HEK293 (cell line): ENCODE data around the gene TMCO5A.

Source experiments
- CTCF ChIA-PET: fragments of 350-600 bp; formaldehyde crosslinking; extraction: SDS; loops from one replicate; lab custom pipeline; 2021; ENCODE audit warnings: antibody characterized with exemption; lab: Yijun Ruan, JAX
- POLR2A ChIA-PET: fragments of 300-600 bp; formaldehyde crosslinking; extraction: SDS; loops from one replicate; lab custom pipeline; 2020; ENCODE audit warnings: antibody characterized with exemption, inconsistent platforms; lab: Yijun Ruan, JAX
- H3K27ac ChIP-seq: fragments of 200-500 bp; sonication (Bioruptor generic); 2 replicates; pipeline ENCODE4 v1.5.1; 2014; ENCODE audit warnings: low read depth, low read length, control low read depth, inconsistent platforms; ENCODE audit errors: extremely low read depth
- H3K36me3 ChIP-seq, 2 experiments: fragments of 200-500 bp in 1 of 2; sonication (Bioruptor generic) in 1 of 2; 1 replicate in 1 of 2; 2 replicates in 1 of 2; pipeline ENCODE4 v1.5.1; 2014 to 2017; ENCODE audit warnings: inconsistent platforms in 2 of 2, low read length in 2 of 2; ENCODE audit not compliant: control insufficient read depth in 2 of 2, insufficient read depth in 1 of 2
- H3K4me1 ChIP-seq: fragments of 200-500 bp; sonication (Bioruptor generic); 2 replicates; pipeline ENCODE4 v1.5.1; 2014; ENCODE audit warnings: mild to moderate bottlenecking, low read length, inconsistent platforms; ENCODE audit not compliant: control insufficient read depth, insufficient read depth
- H3K4me3 ChIP-seq: 2 replicates; pipeline ENCODE4 v1.5.1; 2011; ENCODE audit warnings: low read depth, mild to moderate bottlenecking, control low read depth, low read length, moderate library complexity
- H3K9me3 ChIP-seq: fragments of 200-500 bp; sonication (Bioruptor generic); 2 replicates; pipeline ENCODE4 v1.5.1; 2014; ENCODE audit warnings: low read depth, low read length, inconsistent platforms; ENCODE audit not compliant: control insufficient read depth, insufficient read depth
- EGR2 ChIP-seq: fragments of 450-650 bp; formaldehyde crosslinking; IDR thresholded peaks from 2 replicates; pipeline ENCODE4 v1.5.1; 2016; ENCODE audit warnings: low read depth, missing biosample characterization, missing genetic modification characterization
- IKZF3 ChIP-seq: fragments of 450-650 bp; IDR thresholded peaks from 2 replicates; pipeline ENCODE4 v1.5.0; 2018; ENCODE audit warnings: missing biosample characterization, mild to moderate bottlenecking, missing genetic modification characterization, moderate library complexity
- INSM2 ChIP-seq: fragments of 450-650 bp; formaldehyde crosslinking; IDR thresholded peaks from 2 replicates; pipeline ENCODE4 v1.5.1; 2016; ENCODE audit warnings: missing biosample characterization, missing genetic modification characterization
- MZF1 ChIP-seq: fragments of 450-650 bp; formaldehyde crosslinking; IDR thresholded peaks from 2 replicates; pipeline ENCODE4 v1.5.1; 2017; ENCODE audit warnings: missing biosample characterization, missing genetic modification characterization, borderline replicate concordance
- SALL2 ChIP-seq: fragments of 450-650 bp; formaldehyde crosslinking; IDR thresholded peaks from 2 replicates; pipeline ENCODE4 v1.5.0; 2017; ENCODE audit warnings: missing biosample characterization, mild to moderate bottlenecking, missing genetic modification characterization, borderline replicate concordance
- TRIM28 ChIP-seq: IDR thresholded peaks from 2 replicates; pipeline ENCODE4 v1.6.1; 2011; ENCODE audit warnings: low read length, control low read depth, borderline replicate concordance
- ZBTB48 ChIP-seq: fragments of 450-650 bp; formaldehyde crosslinking; IDR thresholded peaks from 2 replicates; pipeline ENCODE4 v1.5.1; 2016; ENCODE audit warnings: missing biosample characterization, missing genetic modification characterization
- ZNF146 ChIP-seq: fragments of 450-650 bp; formaldehyde crosslinking; IDR thresholded peaks from 2 replicates; pipeline ENCODE4 v1.5.1; 2016; ENCODE audit warnings: missing biosample characterization, missing genetic modification characterization
- ZNF174 ChIP-seq: fragments of 450-650 bp; formaldehyde crosslinking; IDR thresholded peaks from 2 replicates; pipeline ENCODE4 v1.5.0; 2017; ENCODE audit warnings: missing biosample characterization, mild to moderate bottlenecking, missing genetic modification characterization
- ZNF19 ChIP-seq: fragments of 450-650 bp; formaldehyde crosslinking; IDR thresholded peaks from 2 replicates; pipeline ENCODE4; 2016; ENCODE audit warnings: missing biosample characterization, missing genetic modification characterization, low read depth
- ZNF214 ChIP-seq: fragments of 450-650 bp; formaldehyde crosslinking; IDR thresholded peaks from 2 replicates; pipeline ENCODE4 v1.5.1; 2017; ENCODE audit warnings: missing biosample characterization, mild to moderate bottlenecking, missing genetic modification characterization, borderline replicate concordance
- ZNF433 ChIP-seq: fragments of 450-650 bp; formaldehyde crosslinking; IDR thresholded peaks from 2 replicates; pipeline ENCODE4 v1.5.1; 2016; ENCODE audit warnings: missing biosample characterization, missing genetic modification characterization, low read depth
- ZNF513 ChIP-seq: fragments of 450-650 bp; IDR thresholded peaks from 2 replicates; pipeline ENCODE4 v1.5.1; 2018; ENCODE audit warnings: missing biosample characterization, missing genetic modification characterization
- ZNF544 ChIP-seq: fragments of 450-650 bp; formaldehyde crosslinking; IDR thresholded peaks from 2 replicates; pipeline ENCODE4 v1.5.0; 2017; ENCODE audit warnings: missing biosample characterization, missing genetic modification characterization
- ZNF571 ChIP-seq: fragments of 450-650 bp; formaldehyde crosslinking; IDR thresholded peaks from 2 replicates; pipeline ENCODE4 v1.5.0; 2017; ENCODE audit warnings: missing biosample characterization, missing genetic modification characterization
- ZNF596 ChIP-seq: fragments of 450-650 bp; IDR thresholded peaks from 2 replicates; pipeline ENCODE4 v1.5.0; 2018; ENCODE audit warnings: missing biosample characterization, mild to moderate bottlenecking, missing genetic modification characterization, moderate library complexity
- ZNF629 ChIP-seq: fragments of 450-650 bp; formaldehyde crosslinking; IDR thresholded peaks from 2 replicates; pipeline ENCODE4 v1.5.1; 2017; ENCODE audit warnings: missing biosample characterization, missing genetic modification characterization
- TF ChIP-seq, protein P1 (sequence below): fragments of 450-650 bp; formaldehyde crosslinking; IDR thresholded peaks from 2 replicates; pipeline ENCODE4 v1.5.1; 2016; ENCODE audit warnings: missing biosample characterization, missing genetic modification characterization
- TF ChIP-seq, protein P2 (sequence below): fragments of 450-650 bp; formaldehyde crosslinking; IDR thresholded peaks from 2 replicates; pipeline ENCODE4 v1.5.1; 2016; ENCODE audit warnings: missing biosample characterization, missing genetic modification characterization
- TF ChIP-seq, protein P3 (sequence below): fragments of 450-650 bp; formaldehyde crosslinking; IDR thresholded peaks from 2 replicates; pipeline ENCODE4 v1.5.1; 2017; ENCODE audit warnings: missing biosample characterization, missing genetic modification characterization

The TMCO5A gene

DNA sequence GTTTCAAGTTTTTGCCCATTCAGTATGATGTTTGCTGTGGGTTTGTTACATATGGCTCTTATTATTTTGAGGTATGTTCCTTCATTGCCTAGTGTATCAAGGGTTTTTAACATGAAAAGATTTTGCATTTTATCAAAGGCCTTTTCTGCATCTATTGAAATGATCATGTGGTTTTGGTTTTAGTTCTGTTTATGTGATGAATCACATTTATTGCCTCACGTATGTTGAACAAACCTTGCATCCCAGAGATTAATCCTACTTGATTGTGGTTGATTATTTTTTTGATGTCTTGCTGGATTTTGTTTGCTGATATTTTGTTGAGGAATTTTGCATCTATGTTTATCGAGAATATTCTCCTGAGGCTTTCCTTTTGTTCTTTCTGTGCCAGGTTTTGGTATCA lies 39.4 kb downstream of the TMCO5A start:
- H3K9me3 ChIP-seq: no peaks in the 10 kb centered on the region
- CTCF ChIA-PET: no interaction called here
- POLR2A ChIA-PET: no interaction called here
- no peak for TF ChIP-seq ZNF629 (tag by site-specific recombination)
- no peak for TF ChIP-seq ZNF596 (tag by site-specific recombination)
- TF ChIP-seq, protein P1, sequence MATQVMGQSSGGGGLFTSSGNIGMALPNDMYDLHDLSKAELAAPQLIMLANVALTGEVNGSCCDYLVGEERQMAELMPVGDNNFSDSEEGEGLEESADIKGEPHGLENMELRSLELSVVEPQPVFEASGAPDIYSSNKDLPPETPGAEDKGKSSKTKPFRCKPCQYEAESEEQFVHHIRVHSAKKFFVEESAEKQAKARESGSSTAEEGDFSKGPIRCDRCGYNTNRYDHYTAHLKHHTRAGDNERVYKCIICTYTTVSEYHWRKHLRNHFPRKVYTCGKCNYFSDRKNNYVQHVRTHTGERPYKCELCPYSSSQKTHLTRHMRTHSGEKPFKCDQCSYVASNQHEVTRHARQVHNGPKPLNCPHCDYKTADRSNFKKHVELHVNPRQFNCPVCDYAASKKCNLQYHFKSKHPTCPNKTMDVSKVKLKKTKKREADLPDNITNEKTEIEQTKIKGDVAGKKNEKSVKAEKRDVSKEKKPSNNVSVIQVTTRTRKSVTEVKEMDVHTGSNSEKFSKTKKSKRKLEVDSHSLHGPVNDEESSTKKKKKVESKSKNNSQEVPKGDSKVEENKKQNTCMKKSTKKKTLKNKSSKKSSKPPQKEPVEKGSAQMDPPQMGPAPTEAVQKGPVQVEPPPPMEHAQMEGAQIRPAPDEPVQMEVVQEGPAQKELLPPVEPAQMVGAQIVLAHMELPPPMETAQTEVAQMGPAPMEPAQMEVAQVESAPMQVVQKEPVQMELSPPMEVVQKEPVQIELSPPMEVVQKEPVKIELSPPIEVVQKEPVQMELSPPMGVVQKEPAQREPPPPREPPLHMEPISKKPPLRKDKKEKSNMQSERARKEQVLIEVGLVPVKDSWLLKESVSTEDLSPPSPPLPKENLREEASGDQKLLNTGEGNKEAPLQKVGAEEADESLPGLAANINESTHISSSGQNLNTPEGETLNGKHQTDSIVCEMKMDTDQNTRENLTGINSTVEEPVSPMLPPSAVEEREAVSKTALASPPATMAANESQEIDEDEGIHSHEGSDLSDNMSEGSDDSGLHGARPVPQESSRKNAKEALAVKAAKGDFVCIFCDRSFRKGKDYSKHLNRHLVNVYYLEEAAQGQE (tag by site-specific recombination): no peak
- TF ChIP-seq ZNF174: no peak
- TF ChIP-seq INSM2 (tag by site-specific recombination): no peak
- TF ChIP-seq, all 188 proteins: peak for 0
- Histone ChIP-seq H3K27ac (no peak overlapping the region), H3K4me1 (no peaks in the 10 kb centered on the region), H3K4me3 (no peak overlapping the region), H3K36me3 (no peaks in the 10 kb centered on the region)

- H3K9me3 ChIP-seq: no peaks in the 10 kb centered on the region
- ChIA-PET POLR2A (no interaction called here), CTCF (no interaction called here)
- TF ChIP-seq SALL2 (tag by site-specific recombination) (no peak), EGR2 (tag by site-specific recombination) (no peak), ZNF544 (tag by site-specific recombination) (no peak), ZBTB48 (no peak), TRIM28 (no peak), MZF1 (tag by site-specific recombination) (no peak), ZNF571 (tag by site-specific recombination) (no peak), ZNF19 (tag by site-specific recombination) (no peak), ZNF146 (tag by site-specific recombination) (no peak), ZNF513 (tag by site-specific recombination) (no peak), ZNF433 (tag by site-specific recombination) (no peak), IKZF3 (tag by site-specific recombination) (no peak), ZNF214 (tag by site-specific recombination) (no peak)
- TF ChIP-seq, protein P1 (tag by site-specific recombination): no peak
- TF ChIP-seq, protein P2, sequence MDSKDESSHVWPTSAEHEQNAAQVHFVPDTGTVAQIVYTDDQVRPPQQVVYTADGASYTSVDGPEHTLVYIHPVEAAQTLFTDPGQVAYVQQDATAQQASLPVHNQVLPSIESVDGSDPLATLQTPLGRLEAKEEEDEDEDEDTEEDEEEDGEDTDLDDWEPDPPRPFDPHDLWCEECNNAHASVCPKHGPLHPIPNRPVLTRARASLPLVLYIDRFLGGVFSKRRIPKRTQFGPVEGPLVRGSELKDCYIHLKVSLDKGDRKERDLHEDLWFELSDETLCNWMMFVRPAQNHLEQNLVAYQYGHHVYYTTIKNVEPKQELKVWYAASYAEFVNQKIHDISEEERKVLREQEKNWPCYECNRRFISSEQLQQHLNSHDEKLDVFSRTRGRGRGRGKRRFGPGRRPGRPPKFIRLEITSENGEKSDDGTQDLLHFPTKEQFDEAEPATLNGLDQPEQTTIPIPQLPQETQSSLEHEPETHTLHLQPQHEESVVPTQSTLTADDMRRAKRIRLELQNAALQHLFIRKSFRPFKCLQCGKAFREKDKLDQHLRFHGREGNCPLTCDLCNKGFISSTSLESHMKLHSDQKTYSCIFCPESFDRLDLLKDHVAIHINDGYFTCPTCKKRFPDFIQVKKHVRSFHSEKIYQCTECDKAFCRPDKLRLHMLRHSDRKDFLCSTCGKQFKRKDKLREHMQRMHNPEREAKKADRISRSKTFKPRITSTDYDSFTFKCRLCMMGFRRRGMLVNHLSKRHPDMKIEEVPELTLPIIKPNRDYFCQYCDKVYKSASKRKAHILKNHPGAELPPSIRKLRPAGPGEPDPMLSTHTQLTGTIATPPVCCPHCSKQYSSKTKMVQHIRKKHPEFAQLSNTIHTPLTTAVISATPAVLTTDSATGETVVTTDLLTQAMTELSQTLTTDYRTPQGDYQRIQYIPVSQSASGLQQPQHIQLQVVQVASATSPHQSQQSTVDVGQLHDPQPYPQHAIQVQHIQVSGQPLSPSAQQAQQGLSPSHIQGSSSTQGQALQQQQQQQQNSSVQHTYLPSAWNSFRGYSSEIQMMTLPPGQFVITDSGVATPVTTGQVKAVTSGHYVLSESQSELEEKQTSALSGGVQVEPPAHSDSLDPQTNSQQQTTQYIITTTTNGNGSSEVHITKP (tag by site-specific recombination): no peak
- TF ChIP-seq, protein P3, sequence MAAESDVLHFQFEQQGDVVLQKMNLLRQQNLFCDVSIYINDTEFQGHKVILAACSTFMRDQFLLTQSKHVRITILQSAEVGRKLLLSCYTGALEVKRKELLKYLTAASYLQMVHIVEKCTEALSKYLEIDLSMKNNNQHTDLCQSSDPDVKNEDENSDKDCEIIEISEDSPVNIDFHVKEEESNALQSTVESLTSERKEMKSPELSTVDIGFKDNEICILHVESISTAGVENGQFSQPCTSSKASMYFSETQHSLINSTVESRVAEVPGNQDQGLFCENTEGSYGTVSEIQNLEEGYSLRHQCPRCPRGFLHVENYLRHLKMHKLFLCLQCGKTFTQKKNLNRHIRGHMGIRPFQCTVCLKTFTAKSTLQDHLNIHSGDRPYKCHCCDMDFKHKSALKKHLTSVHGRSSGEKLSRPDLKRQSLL: no peak
- no peaks in the 10 kb centered on the region for H3K36me3 ChIP-seq
- H3K4me3 ChIP-seq: no peak overlapping the region
- no peak overlapping the region for H3K27ac ChIP-seq
- H3K4me1 ChIP-seq: no peaks in the 10 kb centered on the region
These were observed 43.8 kb downstream of the TMCO5A start for GRCh38 chr15:37978231-37978630.
